NCI-H748 treated with DMSO at 0.1 percent for 48 hours (cell line): ENCODE measurements around the gene BLACAT1.

Experiments
- DNase-seq: peaks from one replicate; lab custom pipeline; 2025; lab: John Stamatoyannopoulos, UW

BLACAT1 gene

DNA sequence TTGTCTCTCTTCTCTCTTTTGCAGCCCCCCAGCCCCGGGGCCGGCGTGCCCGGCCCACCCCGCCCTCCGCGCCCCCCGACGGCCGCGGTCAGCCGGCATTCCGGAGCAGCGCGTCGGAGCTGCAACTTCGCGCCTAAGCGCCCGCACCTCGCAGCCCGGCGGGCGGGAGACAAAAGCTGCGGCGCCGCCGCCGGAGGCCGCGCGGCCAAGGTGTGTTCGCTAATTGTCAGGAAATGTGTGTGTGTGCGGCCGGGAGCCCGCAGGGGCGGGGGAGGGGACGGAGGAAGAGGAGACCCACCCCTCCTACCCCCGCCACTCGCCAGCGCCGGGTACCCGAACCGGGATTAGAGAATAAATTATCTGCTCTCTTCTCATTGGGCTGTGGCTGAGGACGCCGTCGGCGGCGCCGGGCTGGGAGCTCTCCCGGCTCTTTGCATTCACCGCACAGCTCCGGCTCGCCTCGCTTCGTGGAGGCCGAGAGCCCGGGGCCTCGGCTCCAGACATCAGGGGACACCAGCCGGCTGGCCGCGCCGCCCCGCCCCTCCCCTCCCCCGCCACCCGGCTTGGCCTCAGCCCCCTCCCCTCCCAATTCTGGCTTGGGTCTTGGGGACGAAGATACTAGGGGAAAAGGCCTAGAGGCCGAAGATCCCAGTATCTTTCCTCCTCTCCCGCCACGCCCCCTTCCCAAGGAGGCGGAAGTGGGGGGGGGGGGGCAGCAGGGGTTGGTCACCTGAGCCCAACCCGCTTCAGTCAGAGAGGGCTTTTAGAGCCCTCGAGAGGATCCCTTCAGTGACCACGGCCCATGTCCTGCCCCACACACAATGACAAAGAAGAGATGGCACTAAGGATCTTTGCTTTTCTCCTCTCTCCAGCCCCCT lies 1.3 kb upstream of the BLACAT1 start:
- DNase-seq: peak; percentile 32

DNA sequence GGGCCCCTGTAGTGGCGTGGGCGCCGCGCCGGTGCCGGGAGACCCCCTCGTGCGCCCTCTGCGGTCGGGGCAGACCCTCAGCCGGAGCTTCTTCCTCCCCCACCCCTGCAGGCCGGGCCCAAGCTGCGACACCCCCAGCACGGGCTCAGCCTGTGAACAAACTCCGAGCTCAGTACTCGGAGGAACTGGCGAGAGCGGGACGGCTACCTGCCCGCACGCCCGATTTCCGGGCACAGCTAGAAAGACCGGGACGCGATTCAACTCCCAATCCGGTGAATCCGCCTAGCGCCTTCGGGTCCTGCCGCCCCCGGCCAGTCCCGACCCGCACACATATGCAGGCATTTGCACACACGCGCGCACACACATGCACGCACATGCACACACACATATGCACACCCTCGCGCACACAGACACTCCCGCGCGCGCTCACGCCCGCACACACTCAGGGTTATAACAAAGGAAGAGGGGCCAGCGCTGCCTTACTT lies 580 bp upstream of the BLACAT1 start:
- DNase-seq: no peak

DNA sequence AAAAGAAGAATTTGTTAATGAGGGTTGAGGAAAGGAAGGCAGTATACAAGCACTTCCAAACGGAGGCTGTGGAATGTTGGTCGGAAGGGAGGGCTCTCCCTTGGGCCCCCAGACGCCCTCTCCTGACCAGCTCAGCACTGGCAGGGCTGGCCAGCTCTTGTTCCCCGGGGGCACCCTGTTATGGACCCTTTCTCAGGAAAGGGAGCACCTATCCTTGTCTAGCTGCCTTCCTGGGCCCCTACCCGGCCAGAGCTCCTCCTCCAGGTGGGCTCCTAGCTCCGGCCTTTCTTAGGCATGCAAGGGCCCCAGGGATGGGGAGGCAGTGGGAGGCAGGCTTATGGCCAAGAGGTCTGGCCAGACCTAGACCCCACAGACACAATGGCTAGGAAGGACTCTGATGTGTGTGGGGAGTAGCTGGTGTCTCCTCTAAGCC lies 926 bp downstream of the BLACAT1 start:
- no peak for DNase-seq

DNA sequence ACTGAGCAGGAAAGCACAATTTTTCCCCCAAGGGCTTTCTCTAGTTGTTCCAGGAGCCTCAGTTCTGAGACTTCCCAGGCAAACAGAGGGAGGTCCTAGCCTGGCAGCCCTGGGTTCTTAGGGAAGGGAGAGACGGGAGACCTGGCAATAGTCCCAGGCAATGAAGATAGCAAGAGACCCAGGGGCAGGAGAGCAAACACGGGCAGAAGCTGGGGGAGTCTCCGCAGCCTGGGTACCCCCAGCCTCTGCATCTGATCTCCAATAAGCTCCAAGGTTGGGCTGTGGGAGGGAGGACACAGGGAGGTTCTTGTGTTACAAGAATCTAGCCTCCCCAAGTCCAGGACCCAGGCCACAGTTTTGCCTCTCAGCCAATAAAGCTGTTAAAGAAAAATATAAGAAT lies 2.4 kb downstream of the BLACAT1 start:
- DNase-seq: no peak

DNA sequence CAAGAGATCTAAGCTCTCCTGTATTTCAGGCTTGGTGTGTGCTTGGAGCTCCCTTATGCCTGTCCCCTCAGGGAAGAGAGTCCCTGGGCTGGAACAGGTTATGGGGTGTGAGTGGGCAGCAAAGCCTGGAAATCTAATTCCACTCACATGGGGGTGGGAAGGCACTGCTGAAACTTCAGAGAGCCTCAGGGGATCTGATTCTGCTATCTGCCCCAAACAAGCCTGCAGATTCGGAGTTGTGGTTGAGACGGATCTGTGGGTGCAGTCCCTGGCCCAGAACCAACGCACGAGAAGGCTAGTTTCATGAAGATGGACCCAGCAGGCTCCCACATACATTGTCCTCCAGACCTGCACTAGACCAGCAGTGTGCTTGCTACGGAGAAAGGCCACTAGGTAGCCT lies 2.9 kb downstream of the BLACAT1 start:
- no peak for DNase-seq

DNA sequence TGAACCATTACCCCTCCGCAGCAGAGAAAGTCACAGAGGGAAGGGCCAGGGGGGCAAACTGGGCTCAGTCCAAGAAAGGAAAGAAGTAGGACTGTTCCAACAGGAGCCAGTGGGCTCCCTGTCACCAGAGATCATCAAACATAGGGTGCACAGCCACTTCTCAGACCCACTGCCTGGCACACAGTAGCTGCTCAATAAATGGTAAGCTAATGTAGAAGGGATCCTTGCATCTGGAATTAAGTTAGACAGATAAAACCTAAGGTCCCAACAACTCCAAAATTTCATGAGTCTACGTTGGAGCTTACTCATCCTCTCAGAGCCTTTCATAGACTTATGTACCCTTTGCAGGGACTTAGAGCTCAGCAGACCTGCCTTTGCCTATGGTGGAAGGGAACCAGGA lies 3.5 kb downstream of the BLACAT1 start:
- DNase-seq: no peak

DNA sequence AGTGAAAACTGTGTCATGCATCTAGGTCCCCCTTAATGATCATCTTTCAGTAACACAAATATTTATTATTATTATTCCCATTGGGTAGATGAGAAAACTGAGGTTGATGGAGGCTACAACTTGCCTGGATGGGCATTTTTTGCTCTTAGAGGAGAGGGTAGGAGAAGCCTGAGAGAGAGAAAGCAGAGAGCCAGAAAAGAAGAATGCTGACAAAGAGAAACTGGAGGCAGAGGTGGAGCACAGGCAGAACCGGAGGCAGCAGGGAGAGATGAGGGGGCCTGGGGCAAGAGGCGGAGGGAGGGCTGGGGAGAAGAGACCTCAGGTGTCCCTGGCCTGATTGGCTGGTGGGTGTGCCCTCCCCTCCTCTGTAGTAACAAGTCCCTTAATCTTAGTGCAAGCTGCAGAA lies 4.1 kb downstream of the BLACAT1 start:
- DNase-seq: no peak

DNA sequence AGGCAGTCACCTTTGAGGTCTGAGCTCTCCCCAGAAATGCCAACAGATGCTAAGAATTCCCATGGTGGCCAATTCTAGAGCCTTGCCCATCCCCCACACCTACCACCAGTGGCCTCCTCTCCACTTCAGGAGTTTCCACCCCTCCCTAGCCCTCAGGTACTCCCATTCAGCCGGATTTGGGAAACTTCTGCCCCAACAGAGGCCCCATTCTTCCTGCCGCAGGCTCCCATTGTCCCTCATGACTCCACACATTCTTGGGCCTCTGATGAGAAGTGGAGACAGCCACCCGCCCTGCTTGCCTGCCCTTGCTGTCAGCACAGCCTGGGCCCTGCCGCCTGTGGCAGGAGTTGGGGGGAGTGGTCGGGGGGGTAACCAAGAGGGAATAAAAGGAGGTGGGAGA lies 4.6 kb downstream of the BLACAT1 start:
- no peak for DNase-seq

DNA sequence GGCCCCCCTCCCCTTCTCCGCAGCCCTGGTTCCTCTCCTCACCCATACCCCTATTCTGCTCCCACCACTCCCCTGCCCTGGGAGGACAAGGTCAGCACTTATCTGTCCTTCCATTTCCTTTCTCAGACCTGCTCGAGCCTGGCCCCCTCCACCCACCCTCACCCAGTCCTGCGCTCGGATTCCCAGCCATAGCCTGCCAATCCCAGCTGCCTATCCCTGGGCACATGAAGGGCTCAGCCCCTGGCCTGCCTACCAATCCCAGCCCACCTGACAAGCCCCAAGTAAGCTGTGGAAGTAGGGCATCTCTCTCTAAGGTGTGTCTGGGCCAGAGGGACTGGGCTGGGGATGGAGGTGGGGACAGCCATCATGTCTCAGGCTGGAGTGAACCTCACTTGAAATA lies 5.4 kb downstream of the BLACAT1 start:
- no peak for DNase-seq

DNA sequence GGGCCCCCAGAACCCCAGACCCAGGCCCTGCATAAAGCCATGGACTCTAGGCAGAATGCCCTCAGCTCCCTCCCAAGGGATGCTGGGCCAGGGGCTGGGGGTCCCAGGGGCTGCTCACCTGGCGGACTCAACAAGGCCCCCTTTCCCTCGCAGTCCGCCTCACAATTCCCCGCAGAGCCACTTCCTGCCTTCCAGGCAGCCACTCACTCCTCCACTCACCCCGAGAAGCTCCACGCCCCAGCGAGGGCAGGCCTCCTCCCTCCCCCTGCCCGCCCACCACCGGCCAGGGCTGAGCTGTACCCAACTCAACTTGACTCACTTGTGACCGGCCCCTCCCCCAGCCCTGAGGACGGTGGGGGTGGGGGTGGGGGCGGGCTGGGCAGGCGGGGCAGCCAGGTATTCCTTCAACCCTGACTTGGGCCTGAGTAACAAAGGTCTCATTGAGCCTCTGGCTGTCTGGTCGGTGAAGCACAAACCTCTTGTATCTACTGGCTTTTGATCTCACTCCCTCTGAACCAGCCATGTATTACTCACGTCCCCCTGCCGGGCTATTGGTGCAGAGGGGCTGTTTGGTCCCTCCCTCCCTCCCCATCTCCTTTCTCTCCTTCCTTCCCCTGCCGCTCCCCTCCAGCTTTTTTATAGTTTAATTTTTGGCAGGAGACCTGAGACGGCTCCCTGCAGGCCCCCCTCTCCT lies 5.9 kb downstream of the BLACAT1 start:
- DNase-seq: no peak

DNA sequence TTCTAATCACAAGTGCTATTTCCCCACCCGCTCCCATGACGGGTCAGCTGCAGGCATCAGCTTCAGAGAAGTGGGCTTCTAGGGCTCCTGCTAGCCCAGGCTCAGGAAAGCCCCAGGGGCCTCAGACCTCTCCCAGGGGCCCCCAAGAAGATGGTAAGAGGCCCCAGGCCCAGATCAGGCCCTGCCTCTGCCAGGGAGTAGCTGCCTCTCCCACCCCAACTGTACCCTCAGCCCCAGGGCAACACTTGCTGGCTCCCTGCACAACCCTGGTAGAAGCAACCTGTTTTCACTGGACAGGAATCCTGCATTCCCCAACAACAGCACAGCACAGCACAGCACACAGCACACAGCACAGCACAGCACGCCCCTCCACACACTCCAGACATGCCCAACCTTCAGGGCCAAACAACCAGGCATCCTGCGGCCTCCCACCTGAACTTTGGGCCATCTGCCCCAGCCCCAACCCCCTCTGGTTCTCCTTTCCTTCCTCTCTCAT lies 6.5 kb downstream of the BLACAT1 start:
- DNase-seq: no peak

DNA sequence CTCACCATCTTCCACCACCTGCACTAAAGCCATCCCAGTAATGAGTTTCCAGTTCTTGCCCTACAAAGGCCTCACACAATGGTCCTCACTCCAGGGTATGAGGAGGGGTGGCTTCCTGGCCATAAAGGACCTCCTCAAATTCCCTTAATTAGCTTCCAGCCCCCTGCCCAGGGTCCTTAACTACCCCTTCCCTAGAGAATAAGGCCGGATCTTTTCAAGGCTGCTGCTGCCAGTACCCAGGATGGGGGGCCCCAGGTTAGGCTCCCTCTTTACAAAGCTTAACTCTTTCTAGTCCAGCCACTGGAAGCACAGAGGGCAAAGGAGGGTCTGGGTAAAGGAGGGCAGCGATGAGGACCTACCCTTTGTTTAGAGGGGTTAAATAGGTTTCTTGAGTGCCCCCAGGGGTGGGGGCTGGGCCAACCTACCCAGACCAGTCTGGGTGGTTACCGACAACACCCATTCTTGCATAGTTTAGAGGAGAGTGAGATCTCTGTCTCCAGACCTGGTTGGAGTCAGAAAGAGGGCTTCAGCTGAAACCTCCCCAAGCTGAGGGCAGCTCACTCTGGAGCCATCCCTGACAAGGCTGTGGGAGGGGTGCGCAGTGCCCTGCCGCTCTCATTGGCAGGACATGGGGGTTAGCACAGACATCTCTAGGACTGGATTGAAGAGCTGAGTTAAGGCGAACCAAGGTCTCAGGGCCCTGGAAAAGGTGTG lies 7.1 kb downstream of the BLACAT1 start:
- DNase-seq: no peak

DNA sequence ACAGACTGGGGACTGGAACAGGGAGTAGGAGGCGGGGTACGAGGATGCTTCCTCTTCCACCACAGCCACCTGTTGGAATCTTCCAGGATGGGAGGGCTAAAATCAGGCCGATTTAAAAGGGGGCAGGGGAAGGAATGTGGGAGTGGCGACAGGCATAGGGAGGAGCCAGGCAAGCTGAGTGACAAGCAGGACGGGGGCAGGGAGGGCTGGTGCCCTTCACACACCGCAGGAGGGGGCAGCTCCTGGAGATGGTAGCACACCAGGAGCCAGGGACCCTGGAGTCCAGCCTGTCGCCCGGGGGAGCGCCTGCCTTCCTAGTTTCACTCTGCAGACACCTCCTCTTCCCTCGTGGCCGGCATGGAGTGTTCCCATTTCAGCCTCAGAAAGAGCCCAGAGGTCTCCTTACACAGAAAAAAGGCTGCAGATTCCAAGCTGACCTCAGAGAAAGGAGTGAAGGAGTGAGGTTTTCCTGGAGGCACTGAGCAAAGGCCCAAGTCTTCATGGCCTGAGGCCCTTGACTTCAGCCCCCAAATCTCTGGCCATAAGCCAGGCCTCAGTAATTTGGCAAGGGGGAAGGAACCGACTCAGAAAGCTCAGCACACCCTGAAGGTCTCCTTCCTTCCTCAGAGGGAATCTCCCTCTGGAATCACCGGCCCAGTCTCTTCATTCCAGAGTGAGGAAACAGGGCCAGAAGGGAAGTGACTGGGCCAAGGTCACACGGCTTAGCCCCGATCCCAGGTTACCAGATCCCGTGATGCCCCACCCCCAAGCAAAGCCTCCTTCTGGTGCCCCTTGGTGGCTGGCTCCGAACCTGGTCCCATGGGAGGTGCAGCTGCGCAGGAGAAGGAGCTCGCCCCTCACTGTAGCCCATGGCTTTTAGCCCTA lies 8.1 kb downstream of the BLACAT1 start:
- DNase-seq: no peak

DNA sequence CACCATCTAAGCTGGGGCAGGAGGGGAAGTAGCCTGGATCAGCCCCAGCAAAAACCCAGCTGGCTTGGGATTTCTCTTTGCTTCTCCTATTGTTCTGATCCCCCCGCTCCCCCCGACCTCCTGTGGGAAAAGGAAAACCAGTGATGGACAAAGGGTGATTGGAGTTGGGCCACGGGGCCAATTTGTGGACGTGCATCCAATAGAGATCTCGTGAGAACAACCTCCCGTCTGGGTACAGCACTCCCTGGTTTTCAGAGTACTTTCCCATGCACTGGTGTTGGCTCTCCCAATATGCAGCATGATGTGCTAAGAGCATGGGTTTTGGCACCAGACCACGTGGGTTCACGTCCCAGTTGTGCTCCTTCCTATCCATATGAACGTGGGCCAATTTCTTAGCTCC lies 9.0 kb downstream of the BLACAT1 start:
- DNase-seq: no peak

DNA sequence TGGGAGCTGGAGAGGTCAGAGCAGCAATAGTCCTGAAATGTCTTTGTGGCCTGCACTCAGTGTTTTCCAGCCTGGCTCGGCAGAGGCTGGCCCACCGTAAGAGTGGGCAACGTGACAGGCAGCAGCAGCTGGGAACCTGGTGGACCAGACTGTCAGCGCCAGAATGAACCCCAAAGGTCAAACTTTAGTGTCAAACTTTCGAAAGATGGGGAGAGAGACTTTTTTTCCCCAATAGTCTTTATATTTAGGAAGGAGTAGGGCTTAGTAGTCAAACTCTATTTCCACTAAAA lies 10.3 kb downstream of the BLACAT1 start:
- DNase-seq: no peak

DNA sequence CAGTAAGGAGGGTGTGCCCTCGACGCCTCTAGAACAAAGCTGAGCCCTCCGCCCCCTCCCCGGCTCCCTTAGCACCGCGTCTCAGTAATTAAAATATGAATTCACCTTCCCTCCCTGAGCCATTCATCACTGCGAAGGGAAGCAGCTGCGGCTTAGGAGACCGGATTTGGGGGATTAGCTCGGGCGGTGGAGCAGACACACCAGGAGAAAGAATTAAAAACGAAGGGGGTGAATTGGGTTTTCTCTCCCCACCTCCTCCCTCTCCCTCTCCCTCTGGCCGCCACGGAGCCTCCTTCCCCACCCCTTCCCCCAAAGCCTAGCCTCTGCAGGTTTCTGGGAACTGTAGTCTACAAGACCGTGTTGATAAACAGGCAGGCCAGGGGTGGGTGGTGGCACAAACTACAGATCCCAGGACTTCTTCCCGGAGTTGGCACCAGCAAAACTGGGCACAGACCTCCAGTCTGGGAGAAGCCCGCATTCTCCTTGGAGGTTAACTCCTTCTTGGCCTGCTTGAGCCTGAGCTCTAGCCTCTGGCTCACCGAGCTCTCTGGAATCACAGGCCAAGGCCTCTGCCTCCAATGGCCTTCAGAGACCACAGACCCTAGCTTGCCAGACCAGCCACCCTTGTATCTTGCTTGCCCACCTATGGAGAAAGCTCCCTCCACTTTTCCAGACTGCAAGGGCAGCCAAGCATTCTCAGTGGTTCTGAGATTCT lies 10.8 kb downstream of the BLACAT1 start:
- DNase-seq: peak; percentile 13

DNA sequence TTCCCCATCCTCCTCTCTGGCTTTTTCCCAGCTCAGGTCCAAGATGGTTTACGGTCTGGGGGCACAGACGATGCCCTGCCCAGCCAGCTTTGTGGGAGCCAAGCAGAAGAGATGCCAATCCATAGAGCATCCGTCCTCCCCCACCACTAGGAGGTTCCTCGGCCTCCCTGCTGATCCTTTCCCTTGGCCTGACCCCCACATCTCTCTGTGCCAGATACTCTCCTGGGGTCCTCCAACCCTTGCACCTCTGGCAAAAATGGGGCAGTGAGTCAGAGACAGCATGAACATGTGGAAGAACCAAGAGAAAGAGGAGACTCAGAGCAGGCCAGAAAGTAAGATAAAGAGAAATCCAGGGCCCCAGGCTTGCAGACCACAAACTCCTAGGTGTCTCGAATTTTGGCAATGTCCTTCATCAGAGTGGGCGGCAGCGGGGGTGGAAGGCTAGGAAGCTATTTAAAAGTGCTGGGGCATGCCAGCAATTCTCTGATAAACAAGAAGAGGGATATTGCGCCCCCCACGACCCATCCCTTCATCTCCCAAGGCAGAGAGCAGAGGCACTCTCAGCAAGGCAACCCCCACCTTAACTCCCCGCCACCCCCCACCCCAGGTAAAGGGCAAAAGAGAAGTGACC lies 11.4 kb downstream of the BLACAT1 start:
- no peak for DNase-seq

DNA sequence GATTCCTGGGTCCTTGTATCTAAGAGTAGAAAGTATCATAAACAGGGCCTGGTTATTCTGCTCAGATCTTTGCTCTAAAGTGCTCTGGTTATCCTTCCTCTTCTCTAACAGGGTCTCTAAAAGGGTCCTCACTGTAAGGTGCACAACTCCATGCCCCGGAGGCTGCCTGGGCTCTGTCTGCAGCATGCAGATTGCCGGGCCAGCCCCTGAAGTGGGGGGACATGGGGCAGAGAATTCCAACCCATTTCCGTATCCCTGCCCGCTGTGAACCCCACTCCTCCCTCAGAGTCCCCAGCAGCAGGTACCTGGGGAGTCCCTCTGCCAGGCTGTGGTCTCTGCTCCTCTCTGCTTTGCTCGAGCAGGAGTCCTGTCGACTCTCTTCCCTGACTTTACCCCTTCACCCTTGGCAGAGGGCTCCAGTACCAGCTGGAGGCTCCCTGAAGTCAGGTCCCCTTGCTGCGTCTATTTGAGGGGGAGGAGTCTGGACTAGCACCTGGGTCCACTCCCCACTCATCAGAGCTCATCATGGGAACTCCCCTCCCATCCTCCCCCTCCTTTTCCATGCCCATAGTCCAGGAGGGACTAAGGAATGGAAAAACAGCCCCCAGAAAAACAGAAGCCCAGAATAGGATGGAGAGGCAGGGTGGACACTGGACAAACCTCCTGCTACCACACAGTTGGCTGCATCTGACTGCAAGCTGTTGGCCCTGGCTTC lies 12.1 kb downstream of the BLACAT1 start:
- DNase-seq: no peak

DNA sequence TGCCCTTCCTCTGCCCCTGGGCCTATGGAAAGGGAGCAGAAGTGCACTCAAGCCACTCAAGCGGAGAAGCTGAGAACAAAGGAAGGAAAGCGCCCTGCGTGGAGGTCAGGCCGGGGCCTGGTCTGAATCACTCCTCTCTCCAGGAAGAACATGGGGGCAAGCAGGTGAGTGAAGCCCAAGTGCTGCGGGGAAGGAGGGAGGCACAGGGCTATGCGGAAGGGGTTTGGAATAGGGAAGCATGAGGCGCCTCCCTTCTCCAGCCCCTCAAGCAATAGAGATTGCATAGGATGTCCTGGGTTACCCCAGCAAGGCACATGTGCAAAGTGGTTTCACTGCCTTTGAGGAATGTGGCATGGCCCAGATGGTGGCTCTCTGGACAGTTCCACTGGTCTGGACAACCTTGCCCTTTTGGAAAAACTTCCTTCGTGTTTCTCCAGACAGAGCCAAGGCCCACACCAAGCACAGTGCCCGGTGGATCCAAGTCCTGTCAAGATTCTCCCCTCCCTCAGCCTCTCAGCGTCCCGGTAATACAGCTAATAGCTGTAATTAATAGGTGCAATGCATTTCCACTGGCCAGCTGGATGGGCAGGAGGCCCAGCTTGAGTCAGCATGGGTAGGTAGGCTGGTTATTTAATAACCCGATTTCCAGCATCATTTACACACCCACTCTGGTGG lies 13.7 kb downstream of the BLACAT1 start:
- no peak for DNase-seq

DNA sequence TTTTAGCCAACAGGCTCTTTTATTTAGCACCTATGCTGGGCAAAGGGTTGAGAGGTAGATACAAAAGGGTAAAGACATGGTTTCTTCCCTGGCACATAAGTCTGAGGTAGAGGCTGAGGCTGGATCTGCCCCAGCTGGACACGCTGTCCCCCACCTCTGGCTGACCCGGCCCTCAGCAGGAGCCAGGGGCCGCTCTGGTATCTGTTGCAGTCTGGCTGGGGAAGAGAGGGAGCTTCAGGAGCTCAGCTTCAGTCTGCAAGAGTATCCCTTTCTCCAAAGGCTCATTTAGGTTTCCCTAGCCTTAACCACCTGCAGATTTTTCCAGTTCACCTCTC lies 14.2 kb downstream of the BLACAT1 start:
- no peak for DNase-seq
